Stomach smooth muscle (tissue), 2 donors: ENCODE data around the gene POSTN.

ENCODE experiments used
- H3K27ac ChIP-seq: one replicate; pipeline ENCODE4 v1.7.0; 2013; ENCODE audit warnings: mild to moderate bottlenecking, low read length, inconsistent platforms
- H3K27me3 ChIP-seq, 2 donors: one replicate each; pipeline ENCODE4 v1.7.0; 2013; ENCODE audit warnings: low read length in 2 of 2; ENCODE audit not compliant: insufficient read depth in 2 of 2, control insufficient read depth in 1 of 2
- H3K36me3 ChIP-seq, 2 donors: one replicate each; pipeline ENCODE4 v1.7.0; 2013; ENCODE audit warnings: low read length in 2 of 2; ENCODE audit not compliant: control insufficient read depth in 2 of 2, insufficient read depth in 2 of 2
- H3K4me1 ChIP-seq: one replicate; pipeline ENCODE4 v1.7.0; 2013; ENCODE audit warnings: low read length; ENCODE audit not compliant: control insufficient read depth, insufficient read depth
- H3K4me3 ChIP-seq, 2 donors: one replicate each; pipeline ENCODE4 v1.7.0; 2013; ENCODE audit warnings: low read length in 2 of 2
- H3K9ac ChIP-seq, 2 donors: one replicate each; pipeline ENCODE4 v1.7.0; 2013; ENCODE audit warnings: low read length in 2 of 2, mild to moderate bottlenecking in 1 of 2
- H3K9me3 ChIP-seq, 2 donors: one replicate each; pipeline ENCODE4 v1.7.0; 2013; ENCODE audit warnings: low read length in 2 of 2; ENCODE audit not compliant: control insufficient read depth in 2 of 2
- donor health status: healthy.
- donor health status: Pancreatic carcinoma.

Gene POSTN

DNA sequence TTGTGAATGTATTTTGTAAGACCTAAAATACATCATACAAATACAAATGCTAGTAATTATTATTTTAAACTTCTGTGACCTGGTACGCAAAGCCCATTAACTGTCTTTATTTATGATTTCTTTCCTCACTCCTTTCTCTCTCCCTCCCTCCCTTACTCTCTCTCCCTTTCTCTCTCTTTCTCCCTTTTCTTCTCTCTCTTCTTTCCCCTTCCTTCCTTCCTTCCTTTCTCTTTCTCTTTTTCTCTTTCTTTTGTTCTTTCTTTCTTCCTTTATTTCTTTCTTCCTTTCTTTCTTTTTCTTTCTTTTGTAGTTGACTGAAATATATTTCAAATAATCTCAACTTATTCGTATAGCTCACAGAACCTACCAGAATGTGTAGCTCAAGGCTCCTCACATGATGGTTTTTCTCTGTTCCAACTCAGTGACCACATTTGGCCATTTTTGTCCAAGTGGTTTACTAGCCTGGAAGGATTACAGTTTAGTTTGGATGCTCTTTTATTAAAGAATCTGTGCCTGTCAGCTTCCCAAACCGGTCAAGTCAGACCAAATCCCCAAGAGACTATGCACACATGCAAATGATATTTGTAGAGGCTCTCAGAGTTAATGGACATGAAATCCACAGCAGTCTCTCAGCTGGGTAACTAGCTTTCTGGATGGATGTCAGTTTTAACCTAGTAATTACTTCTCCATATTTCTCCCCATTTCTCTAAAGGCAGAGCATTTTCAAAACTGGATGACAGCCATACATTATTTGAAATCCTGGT is 71.7 kb downstream of the POSTN start:
- Histone ChIP-seq H3K9me3 (no peaks in the 10 kb centered on the region), H3K9ac (no peak overlapping the region), H3K4me1 (no peaks in the 10 kb centered on the region), H3K27me3 (no peaks in the 10 kb centered on the region), H3K4me3 (no peak overlapping the region), H3K27ac (no peak overlapping the region), H3K36me3 (no peaks in the 10 kb centered on the region)

GRCh38 chr13:37515226-37515625 is 83.3 kb downstream of the POSTN start:
- Histone ChIP-seq H3K36me3 (no peaks in the 10 kb centered on the region), H3K27ac (no peak overlapping the region), H3K9me3 (no peaks in the 10 kb centered on the region), H3K4me3 (no peak overlapping the region), H3K27me3 (no peaks in the 10 kb centered on the region), H3K9ac (no peak overlapping the region), H3K4me1 (no peaks in the 10 kb centered on the region)
